ENCODE data around the gene HOTAIR.

The HOTAIR gene

DNA sequence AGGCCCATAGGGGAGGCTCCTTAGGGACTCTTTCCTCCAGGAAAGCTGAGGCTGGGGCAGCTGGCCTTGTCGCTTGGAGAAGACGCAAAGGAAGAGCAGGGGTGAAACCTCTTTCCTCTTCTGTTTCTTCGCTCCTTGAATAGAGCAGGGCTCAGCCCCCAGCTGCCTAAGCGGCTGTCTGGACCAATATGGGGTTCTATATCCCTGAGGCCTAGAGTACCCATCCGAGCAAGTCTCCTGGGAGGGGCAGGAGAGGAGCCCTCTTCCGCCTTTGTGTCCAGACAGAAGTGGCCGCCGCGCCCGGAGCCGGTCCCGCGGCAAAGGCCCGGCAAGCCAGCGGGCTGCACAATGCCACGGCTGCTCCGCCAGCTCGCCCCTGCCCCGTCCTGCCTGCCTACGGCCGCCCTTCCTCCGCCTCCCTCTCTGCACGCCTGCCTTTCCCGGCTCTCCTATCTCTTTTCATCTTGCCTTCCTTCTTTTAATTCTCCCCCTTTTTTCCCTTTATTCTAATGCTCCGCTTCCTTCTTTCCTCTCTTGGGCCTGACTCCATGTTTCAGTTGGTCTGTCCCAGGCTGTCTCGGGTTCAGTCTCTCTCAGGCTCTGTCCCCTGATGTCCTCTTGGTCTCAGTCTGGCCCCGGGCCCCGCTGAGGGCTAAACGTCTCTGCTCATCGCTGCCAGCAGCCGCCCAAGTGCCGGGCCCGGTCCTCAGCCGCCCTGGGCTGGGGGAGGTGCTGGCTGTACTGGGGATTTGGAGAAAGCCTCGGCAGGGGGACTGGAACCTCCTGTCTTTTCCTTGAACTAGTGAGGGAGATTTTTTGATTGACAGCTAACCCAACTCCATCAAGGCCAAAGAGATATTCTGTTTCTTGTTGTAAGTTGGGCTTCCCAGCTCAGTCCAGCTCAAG, 22.7 kb upstream of the HOTAIR start:
- peak; percentile 17 for DNase-seq (ENCODE audit: low read depth)
- TF ChIP-seq, protein P1, sequence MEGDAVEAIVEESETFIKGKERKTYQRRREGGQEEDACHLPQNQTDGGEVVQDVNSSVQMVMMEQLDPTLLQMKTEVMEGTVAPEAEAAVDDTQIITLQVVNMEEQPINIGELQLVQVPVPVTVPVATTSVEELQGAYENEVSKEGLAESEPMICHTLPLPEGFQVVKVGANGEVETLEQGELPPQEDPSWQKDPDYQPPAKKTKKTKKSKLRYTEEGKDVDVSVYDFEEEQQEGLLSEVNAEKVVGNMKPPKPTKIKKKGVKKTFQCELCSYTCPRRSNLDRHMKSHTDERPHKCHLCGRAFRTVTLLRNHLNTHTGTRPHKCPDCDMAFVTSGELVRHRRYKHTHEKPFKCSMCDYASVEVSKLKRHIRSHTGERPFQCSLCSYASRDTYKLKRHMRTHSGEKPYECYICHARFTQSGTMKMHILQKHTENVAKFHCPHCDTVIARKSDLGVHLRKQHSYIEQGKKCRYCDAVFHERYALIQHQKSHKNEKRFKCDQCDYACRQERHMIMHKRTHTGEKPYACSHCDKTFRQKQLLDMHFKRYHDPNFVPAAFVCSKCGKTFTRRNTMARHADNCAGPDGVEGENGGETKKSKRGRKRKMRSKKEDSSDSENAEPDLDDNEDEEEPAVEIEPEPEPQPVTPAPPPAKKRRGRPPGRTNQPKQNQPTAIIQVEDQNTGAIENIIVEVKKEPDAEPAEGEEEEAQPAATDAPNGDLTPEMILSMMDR (conservative IDR thresholded peaks at IDR 0.05; ENCODE audit: low read length), result no peak
- peak overlapping the region; percentile 98 for H3K4me3 ChIP-seq (ENCODE audit: low read length)

DNA sequence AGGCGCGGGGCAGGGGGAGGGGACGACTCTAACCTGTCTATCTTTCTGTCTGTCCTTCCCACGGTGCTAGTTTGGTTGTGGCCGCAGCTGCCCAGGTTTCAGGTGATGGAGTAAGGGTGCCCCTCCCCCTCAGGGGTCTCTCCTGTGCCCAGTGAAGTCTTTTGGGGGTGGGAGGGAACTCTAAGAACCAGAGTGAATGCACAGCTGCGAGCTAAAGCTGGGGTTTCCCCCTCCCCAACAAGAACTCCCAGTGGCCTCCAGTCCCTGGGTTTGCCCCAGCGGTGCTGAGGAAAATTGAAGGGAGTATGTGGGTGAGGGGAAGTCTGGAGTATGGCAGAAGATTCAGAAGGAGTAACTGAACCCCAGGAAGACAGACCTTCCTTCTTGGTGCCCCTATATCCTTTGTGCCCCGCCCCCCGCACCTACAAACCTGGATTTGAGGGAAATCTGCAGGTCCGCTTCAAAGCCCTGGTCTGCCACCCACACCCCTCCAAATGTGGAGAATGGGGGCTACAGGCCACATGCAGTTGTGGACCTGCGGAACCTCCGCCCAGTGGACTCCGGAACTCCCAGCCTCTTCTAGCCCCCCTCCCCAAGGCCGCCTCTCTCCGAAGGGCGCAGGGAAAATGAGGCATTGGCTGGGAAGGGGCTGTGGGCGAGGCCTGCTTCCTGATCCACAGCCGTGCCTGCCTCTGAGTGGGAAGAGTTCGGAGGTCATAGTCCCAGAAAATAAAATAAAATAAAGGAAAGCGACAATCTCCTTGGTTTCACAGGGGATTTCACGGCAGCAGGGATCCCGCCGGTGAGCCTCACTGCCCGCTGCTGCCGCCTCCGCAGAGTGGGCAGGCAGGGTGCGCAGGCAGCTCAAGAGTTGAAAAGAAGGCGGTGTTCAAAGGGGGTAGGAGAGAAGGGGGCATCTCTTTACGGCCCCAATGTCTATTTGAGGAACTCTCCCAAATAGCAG, 21.8 kb upstream of the HOTAIR start:
- DNase-seq (ENCODE audit: low read depth), result no peak
- TF ChIP-seq, protein P1 (conservative IDR thresholded peaks at IDR 0.05; ENCODE audit: low read length), result 0 out of 2 replicates have a peak, but pooled peaks have one; percentile 16
- H3K4me3 ChIP-seq (ENCODE audit: low read length), result peak overlapping the region; percentile 98

DNA sequence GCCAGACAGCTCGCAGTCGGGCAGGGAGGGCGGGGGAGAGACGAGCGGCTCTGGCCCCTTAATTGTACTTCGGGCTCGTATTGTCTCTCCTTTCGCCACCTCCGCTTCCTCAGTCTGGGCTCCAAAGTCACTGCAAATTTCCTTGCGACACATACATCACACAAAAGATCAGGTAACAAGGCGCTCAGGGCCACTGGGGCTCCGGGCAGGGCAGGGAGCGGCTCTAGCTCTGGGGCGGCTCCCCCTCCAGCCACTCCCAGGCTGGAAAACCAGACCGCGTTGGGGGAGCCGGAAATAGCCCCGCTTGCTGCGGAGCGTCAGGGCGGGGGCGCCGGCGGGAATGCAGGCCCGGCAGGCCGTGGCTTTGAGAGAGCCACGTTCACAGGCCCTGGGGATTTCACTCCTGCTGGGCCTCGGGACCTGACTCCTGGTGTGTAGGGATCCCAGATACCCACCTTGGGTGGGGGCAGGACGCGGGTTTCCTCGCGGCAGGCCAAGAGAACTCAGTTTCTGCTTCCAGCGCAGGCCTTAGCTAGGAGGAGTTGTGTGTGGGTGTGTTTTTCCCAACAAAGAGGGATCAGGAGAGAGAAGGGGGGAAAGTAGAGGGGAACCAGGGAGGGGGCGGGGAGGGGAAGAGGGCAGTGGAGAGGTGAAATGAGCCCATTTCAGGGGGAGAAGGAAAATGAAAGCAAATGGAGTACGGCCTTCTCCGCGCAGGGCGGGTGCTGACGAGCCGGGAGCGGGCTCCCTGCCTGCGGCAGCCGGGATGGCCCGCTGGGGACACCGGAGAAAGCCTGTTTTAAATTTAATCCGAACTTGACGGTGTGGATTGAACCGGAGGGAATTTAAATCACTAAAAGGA, 20.9 kb upstream of the HOTAIR start:
- peak overlapping the region; percentile 98 for H3K4me3 ChIP-seq (ENCODE audit: low read length)

DNA sequence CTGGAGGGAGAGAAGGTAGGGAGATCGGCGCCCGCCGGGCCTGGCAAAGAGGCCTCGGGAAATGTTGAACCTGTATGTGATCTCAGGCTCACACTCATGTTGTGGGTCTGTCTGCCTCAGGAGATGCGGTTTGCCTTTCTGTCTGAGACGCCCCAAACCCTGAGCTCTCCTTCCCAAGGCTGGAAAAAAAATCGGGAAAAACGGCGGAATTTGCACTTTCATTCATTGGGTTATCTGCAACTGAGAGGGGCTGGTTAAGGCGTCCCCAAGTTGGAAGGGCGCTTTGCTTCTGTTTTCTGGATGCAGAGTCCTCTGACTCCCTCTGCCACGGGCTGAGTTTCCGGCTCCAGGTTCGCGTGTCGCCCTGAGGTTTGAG, 20.2 kb upstream of the HOTAIR start:
- peak overlapping the region; percentile 98 for H3K4me3 ChIP-seq (ENCODE audit: low read length)
- no peak for DNase-seq (ENCODE audit: low read depth)
- TF ChIP-seq, protein P1 (conservative IDR thresholded peaks at IDR 0.05; ENCODE audit: low read length), result no peak

More for the DNA sequence above, 20.9 kb upstream of the HOTAIR start:
- peak; percentile 77 for DNase-seq (ENCODE audit: low read depth)
- TF ChIP-seq, protein P1 (conservative IDR thresholded peaks at IDR 0.05; ENCODE audit: low read length), result no peak

DNA sequence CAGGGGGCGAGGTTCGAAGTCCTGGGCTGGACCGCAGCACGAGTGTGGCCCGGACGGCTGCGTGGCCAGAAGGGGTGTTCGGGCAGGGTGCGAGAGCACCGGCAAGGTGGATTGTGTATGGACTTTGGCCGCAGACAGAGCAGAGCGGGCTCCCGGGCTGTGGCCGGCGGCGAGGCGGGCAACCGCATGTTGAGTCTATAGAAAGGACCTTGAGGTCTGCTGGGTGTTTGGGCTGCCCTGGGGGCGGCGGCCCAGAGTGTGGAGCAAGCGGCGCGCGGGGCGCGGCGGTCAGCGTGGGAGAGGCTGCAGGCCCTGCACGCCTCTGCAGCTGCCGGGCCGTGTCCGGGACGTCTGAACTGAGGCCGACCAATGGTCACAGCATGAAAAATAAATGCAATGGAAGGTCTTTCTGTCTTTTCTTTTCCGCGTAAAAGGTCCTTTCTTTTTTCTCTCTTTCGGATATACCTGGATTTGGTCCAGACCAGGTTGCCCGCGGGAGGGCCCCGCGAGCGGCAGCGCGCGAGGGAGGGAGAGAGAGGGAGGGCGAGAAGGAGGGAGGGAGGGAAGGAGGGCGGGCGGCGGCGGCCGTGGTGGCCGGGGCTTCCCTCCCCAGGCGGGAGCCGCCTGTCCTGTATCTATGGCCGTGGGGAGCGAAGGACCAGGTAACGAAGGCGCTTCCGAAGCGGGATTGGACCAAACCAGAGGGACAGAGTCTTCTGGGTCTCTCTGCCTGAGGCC, 19.7 kb upstream of the HOTAIR start:
- TF ChIP-seq, protein P1 (conservative IDR thresholded peaks at IDR 0.05; ENCODE audit: low read length), result no peak
- no peak for DNase-seq (ENCODE audit: low read depth)
- peak overlapping the region; percentile 98 for H3K4me3 ChIP-seq (ENCODE audit: low read length)

DNA sequence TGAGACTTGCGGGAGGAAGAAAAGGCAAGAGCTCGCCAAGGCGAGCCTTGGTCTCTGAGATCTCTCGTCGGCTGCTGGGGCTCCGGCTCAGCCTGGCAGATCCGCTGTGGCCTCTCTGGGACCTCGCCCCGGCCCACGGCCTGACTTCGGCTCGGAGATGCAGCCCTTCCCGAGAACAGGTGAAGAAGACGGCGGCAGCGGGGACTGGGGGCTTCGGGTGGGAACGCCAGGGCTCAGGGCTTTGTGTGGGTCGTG, 19.2 kb upstream of the HOTAIR start:
- TF ChIP-seq, protein P1 (conservative IDR thresholded peaks at IDR 0.05; ENCODE audit: low read length), result no peak
- H3K4me3 ChIP-seq (ENCODE audit: low read length), result peak overlapping the region; percentile 98

More for the DNA sequence above, 19.2 kb upstream of the HOTAIR start:
- no peak for DNase-seq (ENCODE audit: low read depth)
